Measurements from ENCODE around the gene CLDN4.

GRCh38 chr7:73850781-73851207, 20.0 kb downstream of the CLDN4 start:
- TF ChIP-seq CTCF (IDR thresholded peaks at IDR 0.05) = no peak
- no peak for TF ChIP-seq POLR2A (IDR thresholded peaks at IDR 0.05)
- TF ChIP-seq POLR2AphosphoS5 (IDR thresholded peaks at IDR 0.05; ENCODE audit: insufficient read depth in 1 of 2, low read depth in 1 of 2) = peak; percentile 45 to 87

All from vagina (tissue), 2 donors.